Hematopoietic multipotent progenitor cell treated with erythropoietin and hydrocortisone succinate and interleukin-3 and kit ligand, for 15 days (in vitro differentiated cells): ENCODE results near the gene P4HA2.
A peak's percentile ranks its signal among the peaks of the same experiment; 100 is the strongest.
"Not testable (repeated sequence)": the region's sequence is repeated elsewhere in the genome, so short reads cannot be mapped to it uniquely, and the experiment has no call there.

Source experiments
- DNase-seq: peaks from one replicate; pipeline ENCODE4 v3.0.0-alpha.2; 2015; ENCODE audit warnings: low spot score

P4HA2 gene

GRCh38 chr5:132199116-132199680, 28.5 kb downstream of the P4HA2 start:
- DNase-seq, result no peak

- no peak for DNase-seq
Measured at GRCh38 chr5:132198571-132198970, 29.1 kb downstream of the P4HA2 start.

GRCh38 chr5:132195727-132196126, 31.9 kb downstream of the P4HA2 start:
- DNase-seq, result no peak

GRCh38 chr5:132193165-132193694, 34.4 kb downstream of the P4HA2 start:
- no peak for DNase-seq

- peak; percentile 34 for DNase-seq
Measured at GRCh38 chr5:132190161-132190817, 37.4 kb downstream of the P4HA2 start.

GRCh38 chr5:132184588-132184987, 43.1 kb downstream of the P4HA2 start:
- DNase-seq, result no peak

- no peak for DNase-seq
Measured at GRCh38 chr5:132183723-132184122, 43.9 kb downstream of the P4HA2 start.

- no peak for DNase-seq
Measured at GRCh38 chr5:132182359-132183040, 45.2 kb downstream of the P4HA2 start.

GRCh38 chr5:132181011-132181629, 46.5 kb downstream of the P4HA2 start:
- DNase-seq, result peak; percentile 30

- peak; percentile 48 for DNase-seq
Measured at GRCh38 chr5:132180134-132180745, 47.4 kb downstream of the P4HA2 start.

GRCh38 chr5:132179405-132179804, 48.2 kb downstream of the P4HA2 start:
- DNase-seq, result no peak

GRCh38 chr5:132177691-132178149, 49.9 kb downstream of the P4HA2 start:
- peak; percentile 58 for DNase-seq

GRCh38 chr5:132176987-132177386, 50.7 kb downstream of the P4HA2 start:
- DNase-seq, result peak; percentile 23

GRCh38 chr5:132176521-132176945, 51.1 kb downstream of the P4HA2 start:
- DNase-seq, result no peak

- no peak for DNase-seq
Measured at GRCh38 chr5:132162945-132163344, 64.7 kb downstream of the P4HA2 start.

- DNase-seq, result not testable (repeated sequence)
Measured at GRCh38 chr5:132161574-132162326, 65.9 kb downstream of the P4HA2 start.

- DNase-seq, result no peak
Measured at GRCh38 chr5:132156413-132156812, 71.2 kb downstream of the P4HA2 start.

GRCh38 chr5:132150565-132150964, 77.1 kb downstream of the P4HA2 start:
- no peak for DNase-seq

GRCh38 chr5:132147663-132148062, 80.0 kb downstream of the P4HA2 start:
- DNase-seq, result no peak

- not testable (repeated sequence) for DNase-seq
Measured at GRCh38 chr5:132145326-132145725, 82.3 kb downstream of the P4HA2 start.

- DNase-seq, result no peak
Measured at GRCh38 chr5:132143148-132143547, 84.5 kb downstream of the P4HA2 start.
